HG02852 (cell line): ENCODE measurements around the gene STK11IP.

Experiments used
- ATAC-seq: cut with Tn5 transposase; IDR thresholded peaks from one replicate; pipeline ENCODE4 v1.9.1; 2021; ENCODE audit warnings: mild to moderate bottlenecking, moderate library complexity; ENCODE audit not compliant: unreplicated experiment

STK11IP gene

GRCh38 chr2:219631406-219631891 lies 33.8 kb downstream of the STK11IP start:
- no peak for ATAC-seq

DNA sequence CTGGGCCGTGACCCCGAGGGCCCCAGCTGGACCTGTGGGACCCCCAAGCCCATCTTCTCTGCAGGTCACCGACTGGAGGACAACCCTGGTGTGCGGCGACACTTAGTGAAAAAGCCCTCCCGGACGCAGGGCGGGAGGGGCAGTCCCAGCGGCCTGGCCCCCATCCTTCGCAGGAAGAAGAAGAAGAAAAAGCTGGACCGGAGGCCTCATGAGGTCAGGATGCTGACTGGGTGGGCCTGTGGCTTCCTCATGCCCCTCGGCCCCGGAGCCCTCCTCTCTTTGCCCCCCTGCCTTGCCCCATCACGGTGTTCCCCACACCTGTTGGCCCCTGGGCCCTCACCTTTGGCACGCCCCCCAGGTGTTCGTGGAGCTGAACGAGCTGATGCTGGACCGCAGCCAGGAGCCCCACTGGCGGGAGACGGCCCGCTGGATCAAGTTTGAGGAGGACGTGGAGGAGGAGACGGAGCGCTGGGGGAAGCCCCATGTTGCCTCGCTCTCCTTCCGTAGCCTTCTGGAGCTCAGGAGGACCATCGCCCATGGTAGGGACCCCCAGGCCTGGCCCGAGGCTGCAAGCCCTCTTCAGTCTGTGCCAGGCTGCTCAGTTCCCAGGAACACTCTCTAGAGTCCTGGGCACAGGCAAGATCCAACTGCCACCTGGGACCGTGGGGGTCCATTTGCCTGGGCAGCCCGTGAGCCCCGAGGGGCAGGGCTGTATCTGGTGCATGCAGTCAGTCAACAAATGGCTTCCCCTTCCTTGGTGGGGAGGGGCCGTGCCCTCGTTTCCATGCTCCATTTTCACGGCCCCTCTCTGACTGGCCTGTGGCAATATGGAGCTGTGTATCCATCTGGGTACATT lies 34.5 kb downstream of the STK11IP start:
- no peak for ATAC-seq

- ATAC-seq: no peak
These were observed 35.1 kb downstream of the STK11IP start for GRCh38 chr2:219632760-219633105.

DNA sequence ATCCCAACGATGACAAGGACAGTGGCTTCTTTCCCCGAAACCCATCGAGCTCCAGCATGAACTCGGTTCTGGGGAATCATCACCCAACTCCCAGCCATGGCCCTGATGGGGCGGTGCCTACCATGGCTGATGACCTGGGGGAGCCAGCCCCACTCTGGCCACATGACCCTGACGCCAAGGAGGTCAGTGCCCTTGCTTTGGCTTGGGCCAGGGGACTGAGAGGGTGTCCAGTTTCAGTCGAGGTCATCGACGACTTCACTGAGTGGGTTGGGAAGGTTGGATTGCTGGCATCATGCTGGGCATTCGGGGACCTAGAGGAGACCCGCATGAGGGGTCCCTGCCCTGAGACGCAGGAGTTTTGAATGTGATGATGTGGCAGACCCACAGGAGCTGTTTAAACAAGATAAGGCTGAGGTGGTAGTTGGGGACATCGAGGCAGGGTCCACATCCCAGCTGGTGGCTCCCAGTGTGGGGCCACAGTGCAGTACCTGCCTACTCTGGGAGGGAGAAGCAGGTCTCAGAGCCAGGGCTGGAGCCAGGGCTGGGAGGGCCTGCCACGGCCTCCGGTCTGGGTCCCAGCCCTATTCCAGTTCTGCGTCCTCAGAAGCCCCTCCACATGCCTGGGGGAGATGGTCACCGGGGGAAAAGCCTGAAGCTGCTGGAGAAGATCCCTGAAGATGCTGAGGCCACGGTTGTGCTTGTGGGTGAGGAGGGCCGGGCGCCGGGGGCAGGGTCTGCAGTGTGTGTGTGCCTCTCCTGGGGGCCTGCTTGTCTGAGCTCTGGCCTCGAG lies 35.8 kb downstream of the STK11IP start:
- ATAC-seq: no peak

- ATAC-seq: no peak
These were observed 36.7 kb downstream of the STK11IP start for GRCh38 chr2:219634171-219634940.

DNA sequence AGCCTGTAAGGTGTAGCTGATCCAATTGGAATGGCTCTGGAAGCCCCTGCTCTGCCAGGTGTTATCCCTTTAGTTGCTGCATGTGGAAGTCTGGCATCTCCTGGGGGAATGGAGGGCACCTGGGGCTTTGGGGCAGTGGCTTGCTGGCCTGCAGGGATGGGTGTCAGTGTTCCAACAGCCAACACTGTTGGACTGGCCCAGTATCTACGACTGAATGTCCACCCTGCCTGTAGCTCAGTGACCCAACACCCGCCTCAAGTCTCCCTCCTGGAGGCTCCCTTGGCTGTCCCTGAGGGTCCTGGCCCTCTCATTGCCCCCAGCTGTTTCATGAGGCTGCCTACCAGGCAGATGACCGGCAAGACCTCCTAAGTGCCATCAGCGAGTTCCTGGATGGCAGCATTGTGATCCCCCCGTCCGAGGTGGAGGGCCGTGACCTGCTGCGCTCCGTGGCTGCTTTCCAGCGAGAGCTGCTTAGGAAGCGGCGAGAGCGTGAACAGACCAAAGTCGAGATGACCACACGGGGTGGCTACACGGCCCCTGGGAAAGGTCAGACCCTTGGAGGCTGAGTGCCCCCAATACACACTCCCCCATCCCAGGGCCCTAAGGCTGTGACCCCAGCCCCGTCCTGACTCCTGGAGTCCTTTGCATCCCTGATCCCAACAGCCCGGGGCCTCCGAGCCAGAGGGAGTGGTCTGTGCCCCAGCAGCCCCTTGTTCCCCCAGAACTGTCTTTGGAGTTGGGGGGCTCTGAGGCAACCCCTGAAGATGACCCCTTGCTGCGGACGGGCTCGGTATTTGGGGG lies 37.5 kb downstream of the STK11IP start:
- ATAC-seq: no peak

GRCh38 chr2:219636144-219636915 lies 38.7 kb downstream of the STK11IP start:
- ATAC-seq: no peak

DNA sequence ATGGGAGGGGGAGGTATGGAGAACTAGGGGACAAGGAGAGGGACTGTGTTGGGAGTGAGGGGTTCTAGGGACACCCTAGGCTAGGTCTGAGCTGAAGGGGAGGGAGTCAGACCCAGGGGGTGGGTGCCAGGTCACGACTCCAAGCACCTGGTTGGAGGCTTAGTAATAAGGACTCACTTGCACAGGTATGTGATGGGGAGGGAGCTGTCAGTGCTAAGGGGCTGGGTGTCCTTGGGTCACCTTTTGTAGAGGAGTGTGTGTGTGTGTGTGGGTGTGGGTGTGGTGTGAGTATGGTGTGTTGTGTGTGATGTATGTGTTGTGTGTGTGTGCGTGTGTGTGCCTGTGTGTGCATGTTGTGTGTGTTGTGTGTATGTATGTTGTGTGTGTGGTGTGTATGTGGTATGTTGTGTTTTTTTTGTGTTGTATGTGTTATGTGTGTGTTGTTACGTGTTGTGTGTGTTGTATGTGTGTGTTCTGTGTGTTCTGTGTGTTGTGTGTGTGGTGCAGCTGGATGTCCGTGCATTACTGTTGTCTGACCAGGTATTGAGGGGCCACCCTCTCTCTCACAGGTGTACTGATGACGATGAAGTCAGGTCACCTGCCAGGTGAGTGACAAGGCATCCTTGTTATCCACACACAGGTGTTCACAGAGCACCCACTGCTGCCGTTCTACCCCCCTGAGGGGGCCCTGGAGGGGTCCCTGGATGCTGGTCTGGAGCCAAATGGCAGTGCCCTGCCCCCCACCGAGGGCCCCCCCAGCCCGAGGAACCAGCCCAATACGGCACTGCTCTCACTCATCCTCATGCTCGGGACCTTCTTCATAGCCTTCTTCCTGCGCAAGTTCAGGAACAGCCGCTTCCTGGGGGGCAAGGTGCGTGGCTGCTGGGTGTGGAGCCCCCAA lies 39.5 kb downstream of the STK11IP start:
- ATAC-seq: no peak

DNA sequence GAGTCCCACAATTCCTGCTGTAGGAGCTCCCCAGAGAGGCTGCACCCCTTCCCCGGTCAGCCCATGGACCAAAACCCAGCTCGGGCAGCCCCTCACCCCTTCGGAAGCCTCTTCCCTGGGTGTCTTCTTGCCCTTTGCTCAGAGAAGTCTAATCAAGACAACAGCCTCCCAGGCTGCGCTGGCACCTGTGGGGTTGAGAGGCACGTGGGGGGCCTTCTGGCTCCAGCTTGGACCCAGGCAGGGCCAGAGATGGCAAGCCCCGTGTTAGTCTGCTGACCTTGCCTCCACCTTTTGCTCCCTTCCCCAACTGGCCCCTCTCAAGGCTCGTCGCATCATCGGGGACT lies 40.2 kb downstream of the STK11IP start:
- ATAC-seq: no peak

DNA sequence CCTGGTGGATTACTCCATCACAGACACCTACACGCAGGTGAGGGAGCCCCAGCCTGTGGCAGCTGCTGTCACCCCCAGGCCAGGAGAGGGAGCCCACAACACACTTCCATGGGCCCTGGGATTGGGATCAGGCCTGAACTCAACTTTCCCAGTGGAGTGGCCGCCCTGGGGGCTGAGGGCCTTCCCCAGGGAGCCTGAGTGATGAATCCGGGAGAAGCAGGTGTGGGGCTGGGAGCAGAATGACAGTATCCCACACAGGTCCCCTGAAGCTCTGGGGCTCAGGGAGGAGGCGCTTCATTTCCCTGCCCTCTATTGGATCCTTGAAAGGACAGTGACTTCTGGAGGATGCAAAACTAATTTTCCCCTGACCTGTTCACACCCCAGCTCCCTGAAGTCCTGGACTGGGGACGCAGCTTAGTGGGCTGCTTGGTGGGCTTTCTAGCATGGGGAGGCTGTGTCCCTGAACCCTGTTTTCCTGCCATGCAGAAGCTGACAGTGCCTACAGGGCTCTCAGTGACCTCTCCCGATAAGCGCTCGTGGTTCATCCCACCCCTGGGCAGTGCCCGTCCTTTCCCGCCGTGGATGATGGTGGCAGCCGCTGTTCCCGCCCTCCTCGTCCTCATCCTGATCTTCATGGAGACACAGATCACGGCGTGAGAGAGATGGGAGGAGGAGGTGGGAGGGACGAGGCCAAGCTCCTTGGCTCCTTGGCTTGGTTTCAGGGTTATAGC lies 40.7 kb downstream of the STK11IP start:
- no peak for ATAC-seq

GRCh38 chr2:219638948-219639755 lies 41.5 kb downstream of the STK11IP start:
- no peak for ATAC-seq

- no peak for ATAC-seq
These were observed 43.9 kb downstream of the STK11IP start for GRCh38 chr2:219641390-219642068.

- ATAC-seq: no peak
These were observed 44.4 kb downstream of the STK11IP start for GRCh38 chr2:219642069-219642454.

GRCh38 chr2:219642465-219643083 lies 44.9 kb downstream of the STK11IP start:
- ATAC-seq: peak; percentile 98

DNA sequence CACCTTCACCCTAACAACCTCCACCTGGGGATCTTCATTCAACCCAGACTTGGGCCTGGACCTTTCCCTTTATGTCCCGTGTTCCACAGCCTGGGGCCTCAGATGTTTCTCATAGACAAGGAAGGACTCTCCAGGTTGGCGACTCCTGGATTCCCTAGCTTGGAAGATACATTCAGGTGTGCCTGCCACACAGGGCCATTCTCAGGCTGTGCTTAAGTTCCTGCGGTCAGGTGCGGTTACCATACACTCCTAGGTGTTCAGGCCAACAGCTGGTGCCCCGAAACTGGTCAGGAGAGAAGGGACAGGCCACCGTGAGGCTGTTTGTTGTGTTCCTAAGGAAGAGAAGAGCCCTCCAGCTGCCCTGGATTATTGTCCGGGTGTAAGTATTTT lies 45.4 kb downstream of the STK11IP start:
- ATAC-seq: no peak

DNA sequence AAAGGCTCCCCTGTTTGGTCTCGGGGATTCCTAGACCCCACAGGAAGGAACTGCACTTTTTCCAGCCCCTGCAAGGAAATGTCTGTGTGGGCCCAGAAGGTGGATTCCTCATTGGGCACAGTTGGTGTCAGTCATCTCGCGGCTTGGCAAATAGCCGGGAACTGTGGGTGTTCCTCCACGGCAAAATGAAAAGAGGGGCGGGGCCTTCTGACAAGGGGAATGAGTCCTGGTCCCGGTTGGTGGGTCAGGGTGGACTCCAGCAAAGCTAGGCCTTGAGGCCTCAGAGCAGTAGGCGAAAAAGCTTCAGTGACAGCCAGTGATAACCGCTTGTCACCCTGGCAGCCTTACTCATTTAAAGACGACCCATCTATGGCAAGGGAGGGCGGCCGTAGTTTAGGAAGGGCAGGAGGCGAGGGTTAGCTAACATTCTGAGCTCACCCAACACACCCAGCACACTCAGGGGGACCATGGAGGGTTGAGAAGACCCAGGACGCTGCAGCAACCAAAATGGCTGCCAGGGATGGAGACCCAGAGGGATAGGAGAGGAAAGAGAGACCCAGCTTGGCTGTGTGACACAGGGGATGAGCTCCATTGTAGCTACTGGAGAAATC lies 46.2 kb downstream of the STK11IP start:
- ATAC-seq: no peak
